Activated CD4-positive, alpha-beta T cell treated with anti-CD3 and anti-CD28 coated beads for 36 hours (primary cell): ENCODE results near the gene TLK1. TPM values are rescaled to one million over a fixed set of nuclear protein-coding genes. Genes with fewer than 3 reads are reported as not detected.

ENCODE experiments used
- ATAC-seq: fragments of 200-7000 bp; cut with Tn5 transposase; one replicate; pipeline ENCODE4 v1.10.0; 2021; ENCODE audit warnings: mild to moderate bottlenecking, moderate library complexity
- CTCF ChIA-PET: fragments of 350-600 bp; sonication (Branson Sonifier 250); formaldehyde crosslinking; loops from one replicate; lab custom pipeline; 2021; ENCODE audit warnings: antibody characterized with exemption; lab: Charles Lee
- POLR2A ChIA-PET: fragments of 350-600 bp; sonication (Branson Sonifier 250); formaldehyde crosslinking; loops from one replicate; lab custom pipeline; 2021; ENCODE audit warnings: antibody characterized with exemption, inconsistent platforms; lab: Charles Lee
- DNase-seq: peaks from one replicate; pipeline ENCODE4 v3.0.0-alpha.2; 2020
- H3K27ac Mint-ChIP-seq: one replicate; pipeline ENCODE4 v1.8.0; 2021; ENCODE audit warnings: mixed read lengths
- H3K27me3 Mint-ChIP-seq: one replicate; pipeline ENCODE4 v1.8.0; 2021; ENCODE audit warnings: mixed read lengths
- H3K36me3 Mint-ChIP-seq: one replicate; pipeline ENCODE4 v1.8.0; 2021; ENCODE audit warnings: low read depth, mixed read lengths
- H3K4me1 Mint-ChIP-seq: one replicate; pipeline ENCODE4 v1.8.0; 2021; ENCODE audit warnings: mixed read lengths
- H3K4me3 Mint-ChIP-seq: one replicate; pipeline ENCODE4 v1.8.0; 2021; ENCODE audit warnings: mild to moderate bottlenecking, moderate library complexity, mixed read lengths
- H3K9me3 Mint-ChIP-seq: one replicate; pipeline ENCODE4 v1.8.0; 2021; ENCODE audit warnings: low read depth, mixed read lengths
- intact Hi-C, 2 experiments: fragments of 100-400 bp; cut with DNase I in 1 of 2; cut with micrococcal nuclease in 1 of 2; formaldehyde crosslinking; loops; one replicate each; pipeline versions ENCODE4 v1.14.2 to v1.15.1; 2022 to 2024; cut with DNase I, micrococcal nuclease
- total RNA-seq, 2 experiments: library from RNA; stranded (reverse); gene quantifications; one replicate each; pipeline ENCODE4 v1.2.3, GENCODE V29; 2021

Gene TLK1
- total RNA-seq, 2 experiments from 2014 or later: 71.8 to 83.7 TPM

GRCh38 chr2:171009386-171009785 lies 151.3 kb downstream of the TLK1 start:
- no peaks in the 10 kb centered on the region for H3K9me3 Mint-ChIP-seq

GRCh38 chr2:171008550-171009205 lies 152.0 kb downstream of the TLK1 start:
- H3K27ac Mint-ChIP-seq: no peak overlapping the region
- ChIA-PET CTCF (no interaction called here), POLR2A (no interaction called here)
- intact Hi-C loops: no loop called here
- H3K4me3 Mint-ChIP-seq: no peak overlapping the region
- ATAC-seq (peak; percentile 49), DNase-seq (no peak)
- peaks cover 26% of the 10 kb centered on the region for H3K4me1 Mint-ChIP-seq
- peaks cover 57% of the 10 kb centered on the region for H3K36me3 Mint-ChIP-seq
- no peaks in the 10 kb centered on the region for H3K27me3 Mint-ChIP-seq
- no peaks in the 10 kb centered on the region for H3K9me3 Mint-ChIP-seq

More at GRCh38 chr2:171009386-171009785, 151.3 kb downstream of the TLK1 start:
- DNase-seq (no peak), ATAC-seq (no peak)
- Mint-ChIP-seq H3K36me3 (peaks cover 54% of the 10 kb centered on the region), H3K4me1 (peaks cover 25% of the 10 kb centered on the region), H3K27ac (no peak overlapping the region), H3K27me3 (no peaks in the 10 kb centered on the region), H3K4me3 (no peak overlapping the region)
- intact Hi-C loops: no loop called here
- POLR2A ChIA-PET: interaction anchor here (0.7 kb wide), 1 partner anchor 59 kb away, joined by 3 read pairs; no protein-coding TSS in a partner anchor
- CTCF ChIA-PET: interaction anchor here (0.6 to 1.2 kb wide), 4 partner anchors 14 to 78 kb away, joined by 3 to 4 read pairs (median 3); no protein-coding TSS in a partner anchor

- intact Hi-C loops: loop anchor here in 1 of 2 experiments (2.0 kb wide), 1 partner anchor 14 kb away; no protein-coding TSS in a partner anchor
- DNase-seq (no peak), ATAC-seq (peak; percentile 83)
- peak overlapping the region; percentile 89 for H3K27ac Mint-ChIP-seq
- no peaks in the 10 kb centered on the region for H3K9me3 Mint-ChIP-seq
- POLR2A ChIA-PET: no interaction called here
- peaks cover 53% of the 10 kb centered on the region for H3K36me3 Mint-ChIP-seq
- peaks cover 28% of the 10 kb centered on the region for H3K4me1 Mint-ChIP-seq
- no peak overlapping the region for H3K4me3 Mint-ChIP-seq
- H3K27me3 Mint-ChIP-seq: no peaks in the 10 kb centered on the region
- CTCF ChIA-PET: interaction anchor here (0.6 kb wide), 1 partner anchor 37 kb away, joined by 6 read pairs; no protein-coding TSS in a partner anchor
Observed at GRCh38 chr2:171004833-171005232, 155.9 kb downstream of the TLK1 start.

GRCh38 chr2:171004363-171004762 lies 156.3 kb downstream of the TLK1 start:
- ATAC-seq (no peak), DNase-seq (no peak)
- CTCF ChIA-PET: interaction anchor here (0.6 kb wide), 1 partner anchor 38 kb away, joined by 6 read pairs; no protein-coding TSS in a partner anchor
- no peak overlapping the region for H3K4me3 Mint-ChIP-seq
- H3K27ac Mint-ChIP-seq: no peak overlapping the region
- no peaks in the 10 kb centered on the region for H3K27me3 Mint-ChIP-seq
- intact Hi-C loops: loop anchor here in 1 of 2 experiments (2.0 kb wide), 1 partner anchor 14 kb away; no protein-coding TSS in a partner anchor
- H3K9me3 Mint-ChIP-seq: no peaks in the 10 kb centered on the region
- H3K36me3 Mint-ChIP-seq: peaks cover 48% of the 10 kb centered on the region
- peaks cover 28% of the 10 kb centered on the region for H3K4me1 Mint-ChIP-seq
- POLR2A ChIA-PET: no interaction called here

GRCh38 chr2:170999654-171000053 lies 161.0 kb downstream of the TLK1 start:
- intact Hi-C loops: no loop called here
- ChIA-PET POLR2A (no interaction called here), CTCF (interaction anchor here (1.5 kb wide), 1 partner anchor 11 kb away, joined by 3 read pairs; no protein-coding TSS in a partner anchor)
- peaks cover 10% of the 10 kb centered on the region for H3K4me1 Mint-ChIP-seq
- no peak overlapping the region for H3K27ac Mint-ChIP-seq
- no peaks in the 10 kb centered on the region for H3K27me3 Mint-ChIP-seq
- H3K36me3 Mint-ChIP-seq: peaks cover 26% of the 10 kb centered on the region
- no peak for DNase-seq
- no peak for ATAC-seq
- H3K4me3 Mint-ChIP-seq: no peak overlapping the region
- no peaks in the 10 kb centered on the region for H3K9me3 Mint-ChIP-seq

- H3K9me3 Mint-ChIP-seq: no peaks in the 10 kb centered on the region
- POLR2A ChIA-PET: no interaction called here
- intact Hi-C loops: no loop called here
- H3K27ac Mint-ChIP-seq: no peak overlapping the region
- CTCF ChIA-PET: interaction anchor here (0.5 to 1.5 kb wide), 4 partner anchors 9 to 271 kb away, joined by 3 to 5 read pairs (median 4); no protein-coding TSS in a partner anchor
- no peaks in the 10 kb centered on the region for H3K27me3 Mint-ChIP-seq
- no peak for ATAC-seq
- H3K4me1 Mint-ChIP-seq: peaks cover 6% of the 10 kb centered on the region
- peaks cover 23% of the 10 kb centered on the region for H3K36me3 Mint-ChIP-seq
- DNase-seq: no peak
- H3K4me3 Mint-ChIP-seq: no peak overlapping the region
Observed at GRCh38 chr2:170997893-170998597, 162.6 kb downstream of the TLK1 start.

- ChIA-PET POLR2A (no interaction called here), CTCF (interaction anchor here (0.6 to 1.3 kb wide), 4 partner anchors 15 to 282 kb away, joined by 3 to 5 read pairs (median 3); no protein-coding TSS in a partner anchor)
- intact Hi-C loops: no loop called here
- Mint-ChIP-seq H3K4me3 (no peak overlapping the region), H3K36me3 (peaks cover 33% of the 10 kb centered on the region), H3K27me3 (no peaks in the 10 kb centered on the region), H3K4me1 (peaks cover 9% of the 10 kb centered on the region), H3K27ac (no peak overlapping the region), H3K9me3 (no peaks in the 10 kb centered on the region)
- ATAC-seq (no peak), DNase-seq (no peak)
Observed at GRCh38 chr2:170996316-170996715, 164.4 kb downstream of the TLK1 start.

GRCh38 chr2:170991398-170992182 lies 169.1 kb downstream of the TLK1 start:
- H3K36me3 Mint-ChIP-seq: peaks cover 35% of the 10 kb centered on the region
- H3K9me3 Mint-ChIP-seq: no peaks in the 10 kb centered on the region
- no peak overlapping the region for H3K4me3 Mint-ChIP-seq
- H3K27ac Mint-ChIP-seq: no peak overlapping the region
- CTCF ChIA-PET: no interaction called here
- POLR2A ChIA-PET: interaction anchor here (0.7 kb wide), 1 partner anchor 12 kb away, joined by 4 read pairs; no protein-coding TSS in a partner anchor
- intact Hi-C loops: no loop called here
- H3K27me3 Mint-ChIP-seq: no peaks in the 10 kb centered on the region
- ATAC-seq (no peak), DNase-seq (no peak)
- peaks cover 6% of the 10 kb centered on the region for H3K4me1 Mint-ChIP-seq

GRCh38 chr2:170986566-170987258 lies 174.0 kb downstream of the TLK1 start:
- POLR2A ChIA-PET: no interaction called here
- Mint-ChIP-seq H3K4me1 (peaks cover 6% of the 10 kb centered on the region), H3K36me3 (peaks cover 15% of the 10 kb centered on the region), H3K27ac (no peak overlapping the region), H3K27me3 (no peaks in the 10 kb centered on the region), H3K4me3 (no peak overlapping the region), H3K9me3 (no peaks in the 10 kb centered on the region)
- DNase-seq: no peak
- intact Hi-C loops: no loop called here
- no peak for ATAC-seq
- CTCF ChIA-PET: no interaction called here

GRCh38 chr2:170985407-170985806 lies 175.3 kb downstream of the TLK1 start:
- peaks cover 6% of the 10 kb centered on the region for H3K36me3 Mint-ChIP-seq
- ChIA-PET POLR2A (no interaction called here), CTCF (interaction anchor here (1.0 kb wide), 1 partner anchor 11 kb away, joined by 4 read pairs; no protein-coding TSS in a partner anchor)
- no peaks in the 10 kb centered on the region for H3K27me3 Mint-ChIP-seq
- no peaks in the 10 kb centered on the region for H3K4me1 Mint-ChIP-seq
- no peak for ATAC-seq
- no peak overlapping the region for H3K27ac Mint-ChIP-seq
- no peak for DNase-seq
- H3K9me3 Mint-ChIP-seq: no peaks in the 10 kb centered on the region
- H3K4me3 Mint-ChIP-seq: no peak overlapping the region
- intact Hi-C loops: no loop called here
